ENCODE measurements around the gene EFHD2.
"Not testable (repeated sequence)": the region's sequence is repeated elsewhere in the genome, so short reads cannot be mapped to it uniquely, and the experiment has no call there.

Gene EFHD2

DNA sequence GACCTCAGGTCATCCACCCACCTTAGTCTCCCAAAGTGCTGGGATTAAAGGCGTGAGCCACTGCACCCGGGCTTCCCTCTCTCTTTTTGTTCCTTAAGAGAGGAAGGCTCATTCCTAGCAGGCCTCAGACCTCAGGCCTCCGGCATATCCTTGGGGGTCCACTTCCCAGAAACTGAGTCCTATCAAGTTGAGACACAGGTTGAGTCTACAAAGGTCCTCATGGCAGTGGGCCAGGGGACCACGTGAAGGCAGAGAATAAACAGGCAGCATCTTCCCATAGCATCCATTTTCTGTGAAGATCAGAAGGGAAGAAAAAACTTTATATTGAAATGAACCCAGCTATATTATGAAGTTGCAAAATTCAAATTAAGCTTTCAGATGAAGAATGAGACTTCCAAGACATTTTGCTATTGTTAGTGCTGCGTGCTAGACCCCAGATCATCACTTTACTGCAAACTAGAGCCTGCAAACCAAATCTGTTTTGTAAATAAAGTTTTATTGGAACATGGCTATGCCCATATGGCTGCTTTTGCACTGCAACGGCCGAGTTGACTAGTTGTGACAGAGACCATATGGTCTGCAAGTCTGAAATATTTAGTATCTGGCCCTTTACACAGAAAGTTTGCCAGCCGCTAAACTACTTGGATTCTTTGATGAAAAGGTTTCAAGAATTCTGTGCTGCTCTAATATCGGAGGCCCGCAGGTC lies 43.3 kb downstream of the EFHD2 start:
- DNase-seq (ENCODE audit: low spot score): no peak

DNA sequence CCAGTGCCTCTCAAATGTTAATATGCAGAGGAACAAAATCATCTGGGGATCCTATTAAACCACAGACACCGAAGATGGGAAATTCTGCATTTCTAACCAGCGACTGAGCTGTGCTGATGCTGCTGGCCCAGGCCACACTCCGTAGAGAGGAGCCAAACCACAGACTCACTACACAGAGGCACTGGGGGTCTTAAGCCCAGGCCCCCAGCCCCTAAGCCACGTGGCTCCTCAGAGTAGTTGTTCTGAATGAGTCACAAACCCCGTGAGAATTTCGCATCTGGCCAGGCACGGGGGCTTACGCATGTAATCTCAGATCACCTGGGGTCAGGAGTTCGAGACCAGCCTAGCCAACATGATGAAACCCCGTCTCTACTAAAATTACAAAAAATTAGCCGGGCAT lies 44.0 kb downstream of the EFHD2 start:
- no peak for DNase-seq (ENCODE audit: low spot score)

DNA sequence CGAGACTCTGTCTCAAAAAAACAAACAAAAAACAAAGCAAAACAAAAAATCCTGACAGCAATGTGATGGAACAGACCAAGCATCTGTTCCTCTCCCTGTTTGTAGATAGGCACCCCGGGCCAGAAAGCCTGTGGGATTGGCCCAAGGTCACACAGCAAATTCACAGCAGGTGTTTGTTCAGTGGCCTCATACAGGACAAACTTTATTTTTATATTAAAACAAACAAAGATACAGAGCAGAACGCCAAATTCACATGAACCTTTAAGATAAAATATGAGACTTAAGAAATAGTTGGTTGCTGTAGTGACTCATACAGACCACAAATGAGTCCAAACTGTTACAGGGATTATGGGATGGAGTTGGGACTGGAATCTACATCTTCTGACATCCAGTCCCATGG lies 44.6 kb downstream of the EFHD2 start:
- peak; percentile 44 for DNase-seq (ENCODE audit: low spot score)

DNA sequence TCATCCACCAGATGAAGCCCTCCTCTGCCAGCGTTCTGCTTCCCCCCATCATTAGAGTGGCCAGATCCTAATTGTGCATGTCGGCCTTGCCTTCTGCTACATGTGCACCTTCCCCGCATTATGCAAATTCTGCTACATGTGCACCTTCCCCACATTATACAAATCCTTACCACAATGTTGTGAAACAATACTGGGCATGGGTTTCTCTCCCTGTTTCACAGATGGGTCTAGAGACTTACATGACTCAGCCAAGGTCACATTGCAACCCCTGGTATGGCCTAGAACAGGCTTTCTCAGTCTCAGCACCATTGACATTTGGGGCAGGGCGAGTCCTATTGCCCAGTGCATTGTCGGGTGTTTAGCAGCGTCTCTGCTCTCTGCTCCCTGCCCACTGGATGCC lies 45.8 kb downstream of the EFHD2 start:
- no peak for DNase-seq (ENCODE audit: low spot score)

DNA sequence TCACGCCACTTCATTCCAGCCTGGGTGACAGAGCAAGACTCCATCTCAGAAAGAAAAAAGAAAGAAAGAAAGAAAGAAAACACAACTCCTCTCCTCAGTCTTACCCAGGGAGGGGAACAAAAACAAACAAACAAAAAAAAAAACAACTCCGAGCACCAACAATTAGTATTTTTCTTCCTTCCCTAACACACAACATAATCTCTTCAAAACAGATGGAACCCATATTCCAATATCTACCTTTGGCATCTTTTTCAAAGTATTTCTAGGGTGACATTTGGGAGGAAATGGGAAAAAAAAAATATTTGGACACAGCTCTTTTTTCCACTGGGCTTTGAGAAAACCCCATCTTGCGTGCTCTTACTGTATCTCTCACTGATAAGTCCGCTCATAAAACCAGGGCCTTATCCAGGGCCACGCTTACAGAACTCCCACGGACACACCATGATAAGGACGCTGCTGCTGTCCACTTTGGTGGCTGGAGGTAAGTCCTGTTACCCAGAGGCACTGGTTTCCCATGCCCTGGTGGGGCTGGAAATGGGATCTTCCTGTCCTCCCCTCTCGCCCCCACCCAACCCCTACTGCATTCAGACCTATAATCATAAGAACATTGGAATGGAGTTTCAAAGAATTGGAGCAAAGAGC lies 46.7 kb downstream of the EFHD2 start, which contains the start of gene CELA2A:
Gene CELA2A, plus strand, starts transcription at position 420 of the 642 bp plus-strand sequence. Its CDS starts 22 bp downstream, at position 442.
- DNase-seq (ENCODE audit: low spot score): no peak

DNA sequence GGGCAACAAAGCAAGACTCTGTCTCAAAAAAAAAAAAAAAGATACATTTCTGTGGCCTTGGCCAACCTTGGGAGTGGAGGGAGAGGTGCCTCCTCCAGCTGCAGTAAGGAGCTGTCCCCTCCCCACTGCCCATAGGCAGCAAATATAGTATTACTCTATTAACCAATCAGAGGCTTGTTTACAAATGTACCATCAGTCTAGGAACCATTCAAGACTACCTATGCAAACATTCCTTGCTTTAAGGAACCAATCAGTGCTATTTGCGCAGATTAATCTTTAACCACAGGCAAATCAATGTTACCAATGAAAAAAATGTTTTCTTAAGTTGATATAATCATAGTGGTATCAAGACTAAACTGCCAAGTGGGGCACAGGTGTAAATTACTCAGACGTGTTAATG lies 47.9 kb downstream of the EFHD2 start:
- DNase-seq (ENCODE audit: low spot score): no peak

DNA sequence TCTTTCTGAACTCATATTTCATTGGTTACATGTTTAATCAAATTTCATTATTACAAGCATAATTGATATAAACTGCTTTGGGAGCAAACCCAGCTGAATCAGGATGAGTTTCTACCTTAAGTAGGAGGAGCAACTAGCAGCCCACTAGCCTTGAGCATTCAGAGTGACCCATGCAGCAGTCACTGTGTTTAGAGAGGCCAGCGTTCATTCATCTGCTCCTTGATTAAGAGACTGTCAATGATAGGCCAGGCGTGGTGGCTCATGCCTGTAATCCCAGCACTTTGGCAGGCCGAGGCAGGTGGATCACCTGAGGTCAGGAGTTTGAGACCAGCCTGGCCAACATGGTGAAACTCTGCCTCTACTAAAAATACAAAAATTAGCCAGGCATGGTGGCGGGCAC lies 48.7 kb downstream of the EFHD2 start:
- DNase-seq (ENCODE audit: low spot score): not testable (repeated sequence)

DNA sequence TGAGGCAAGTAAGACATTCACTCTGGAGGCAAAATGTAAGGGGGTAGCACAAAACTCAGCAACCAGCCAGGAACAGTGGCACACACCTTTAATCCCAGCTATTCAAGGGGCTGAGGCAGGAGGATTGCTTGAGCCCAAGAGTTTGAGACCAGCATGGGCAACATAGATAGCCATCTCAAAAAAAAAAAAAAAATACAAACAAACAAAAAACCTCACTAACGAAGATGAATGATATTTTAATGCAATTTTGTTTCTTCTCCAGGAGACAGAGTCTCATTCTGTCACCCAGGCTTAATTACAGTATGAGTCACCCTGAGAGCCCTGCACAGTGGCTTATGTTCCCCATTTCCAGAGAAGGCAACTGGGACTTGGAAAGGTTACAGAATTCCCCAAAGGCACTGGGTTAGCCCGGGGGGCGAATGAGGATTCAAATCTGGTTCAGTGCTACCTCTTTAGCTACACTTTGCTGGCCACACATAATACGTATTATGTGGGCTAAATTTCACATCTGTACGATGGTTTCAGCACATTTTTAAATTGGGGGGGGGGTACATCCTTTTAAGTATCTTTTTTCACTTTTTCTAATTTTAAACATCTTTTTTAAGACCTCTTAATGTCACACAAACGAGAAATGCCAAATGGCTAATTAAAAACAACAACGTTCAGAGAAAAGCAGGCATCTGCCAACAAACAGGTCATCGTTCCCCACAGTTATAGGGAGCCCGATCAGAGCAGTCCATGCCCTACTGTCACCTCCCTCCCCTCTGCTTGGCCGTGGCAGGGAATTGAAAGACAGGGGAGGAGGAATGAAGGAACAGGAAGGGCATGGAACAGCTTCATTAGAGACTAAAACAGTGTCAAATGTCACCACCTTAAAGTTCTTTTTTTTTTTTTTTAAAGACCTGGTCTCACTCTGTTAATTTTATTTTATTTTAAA lies 50.4 kb downstream of the EFHD2 start:
- no peak for DNase-seq (ENCODE audit: low spot score)

DNA sequence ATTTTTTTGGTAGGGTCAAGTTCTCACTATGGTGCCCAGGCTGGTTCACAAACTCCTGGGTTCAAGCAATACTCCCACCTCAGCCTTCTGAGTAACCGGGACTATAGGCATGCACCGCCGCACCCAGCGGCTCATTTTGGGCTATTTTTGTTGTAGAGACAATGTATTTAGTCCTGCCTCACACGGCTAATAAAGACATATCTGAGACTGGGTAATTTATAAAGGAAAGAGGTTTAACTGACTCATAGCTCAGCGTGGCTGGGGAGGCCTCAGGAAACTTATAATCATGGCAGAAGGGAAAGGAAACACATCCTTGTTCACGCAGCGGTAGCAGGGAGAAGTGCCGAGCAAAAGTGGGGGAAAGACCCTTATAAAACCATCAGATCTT lies 51.0 kb downstream of the EFHD2 start:
- no peak for DNase-seq (ENCODE audit: low spot score)

DNA sequence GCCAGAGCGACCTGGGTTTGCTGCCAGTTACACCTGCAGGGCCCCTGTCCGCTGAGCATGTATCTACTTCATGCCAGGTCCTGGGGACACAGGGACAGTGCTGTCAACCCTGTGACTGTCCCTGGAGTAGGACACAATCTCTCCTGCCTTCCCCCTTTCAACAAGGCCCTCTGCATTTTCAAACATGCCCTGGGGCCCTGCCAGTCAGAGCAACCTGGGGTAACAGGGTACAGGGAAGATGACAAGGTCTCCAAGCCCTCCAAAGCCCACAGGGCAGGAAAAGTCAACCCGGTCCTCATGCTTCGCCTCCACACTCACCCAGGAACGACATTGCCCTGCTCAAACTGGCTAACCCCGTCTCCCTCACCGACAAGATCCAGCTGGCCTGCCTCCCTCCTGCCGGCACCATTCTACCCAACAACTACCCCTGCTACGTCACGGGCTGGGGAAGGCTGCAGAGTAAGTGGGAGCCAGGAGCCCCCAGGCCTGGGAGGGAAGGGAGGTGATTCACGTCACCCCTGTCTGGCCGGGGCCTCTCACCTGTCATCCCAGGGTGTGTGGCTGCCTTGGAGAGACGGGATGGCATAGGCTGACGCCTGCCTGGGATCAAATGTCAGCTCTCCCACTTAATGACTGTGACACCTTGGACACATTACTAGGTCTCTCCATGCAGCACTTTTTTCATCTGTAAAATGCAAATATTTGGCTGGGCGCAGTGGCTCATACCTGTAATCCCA lies 53.5 kb downstream of the EFHD2 start:
- DNase-seq (ENCODE audit: low spot score): not testable (repeated sequence)

DNA sequence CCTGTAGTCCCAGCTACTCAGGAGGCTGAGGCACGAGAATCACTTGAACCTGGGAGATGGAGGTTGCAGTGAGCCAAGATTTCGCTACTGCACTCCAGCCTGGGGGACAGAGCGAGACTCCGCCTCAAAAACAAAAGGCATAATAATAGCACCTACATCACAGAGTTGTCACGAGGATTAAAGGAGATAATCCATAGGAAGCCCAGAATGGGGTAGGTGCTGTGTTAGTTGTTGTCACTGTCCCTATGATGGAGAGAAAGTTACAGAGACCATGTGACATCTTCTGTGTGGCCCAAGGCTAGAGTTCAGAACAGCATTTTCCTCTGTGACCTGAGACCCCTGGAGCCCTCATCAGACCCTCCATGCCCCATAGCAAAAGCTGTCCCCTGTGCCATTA lies 54.2 kb downstream of the EFHD2 start:
- DNase-seq (ENCODE audit: low spot score): not testable (repeated sequence)

DNA sequence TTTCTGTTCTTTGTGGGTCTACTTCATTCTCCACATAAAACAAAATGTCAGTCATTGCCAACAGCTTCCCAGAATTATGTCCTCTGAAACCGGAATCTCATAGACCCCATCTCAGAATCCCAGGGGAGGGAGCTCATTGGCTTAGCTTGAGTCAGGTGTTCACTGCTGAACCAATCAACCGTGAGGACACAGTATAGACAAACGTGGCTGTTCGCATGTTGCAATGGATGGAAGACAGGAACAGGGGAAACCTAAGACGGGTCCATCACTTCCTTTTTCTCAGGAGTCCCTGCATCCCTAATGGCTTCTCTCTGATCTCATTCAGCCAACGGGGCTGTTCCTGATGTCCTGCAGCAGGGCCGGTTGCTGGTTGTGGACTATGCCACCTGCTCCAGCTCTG lies 56.0 kb downstream of the EFHD2 start:
- DNase-seq (ENCODE audit: low spot score): no peak

DNA sequence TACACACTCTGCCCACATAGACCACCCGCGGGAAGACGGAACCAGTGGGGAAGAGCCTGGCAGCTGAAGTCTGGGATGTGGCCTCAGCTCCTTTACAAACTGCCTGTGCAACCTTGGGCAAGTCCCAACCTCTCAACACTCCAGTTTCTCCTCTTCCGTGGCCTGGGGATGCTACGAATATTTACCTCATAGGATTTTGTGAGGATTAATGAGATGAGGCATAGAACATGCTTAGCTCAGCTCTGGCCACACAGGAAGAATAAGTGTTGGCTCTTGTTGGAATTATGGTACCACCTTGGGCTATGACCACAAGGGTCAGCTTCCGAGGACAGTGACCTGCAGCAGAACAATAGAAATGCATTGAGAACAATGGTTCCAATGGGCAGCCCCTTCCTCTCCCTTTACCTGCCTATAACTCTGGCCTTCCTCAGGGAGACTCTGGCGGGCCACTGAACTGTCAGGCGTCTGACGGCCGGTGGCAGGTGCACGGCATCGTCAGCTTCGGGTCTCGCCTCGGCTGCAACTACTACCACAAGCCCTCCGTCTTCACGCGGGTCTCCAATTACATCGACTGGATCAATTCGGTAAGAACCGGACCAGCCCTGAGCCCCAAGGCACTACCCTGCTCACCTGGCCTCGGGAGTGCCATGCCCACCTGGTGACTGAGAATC lies 57.4 kb downstream of the EFHD2 start:
- DNase-seq (ENCODE audit: low spot score): not testable (repeated sequence)

DNA sequence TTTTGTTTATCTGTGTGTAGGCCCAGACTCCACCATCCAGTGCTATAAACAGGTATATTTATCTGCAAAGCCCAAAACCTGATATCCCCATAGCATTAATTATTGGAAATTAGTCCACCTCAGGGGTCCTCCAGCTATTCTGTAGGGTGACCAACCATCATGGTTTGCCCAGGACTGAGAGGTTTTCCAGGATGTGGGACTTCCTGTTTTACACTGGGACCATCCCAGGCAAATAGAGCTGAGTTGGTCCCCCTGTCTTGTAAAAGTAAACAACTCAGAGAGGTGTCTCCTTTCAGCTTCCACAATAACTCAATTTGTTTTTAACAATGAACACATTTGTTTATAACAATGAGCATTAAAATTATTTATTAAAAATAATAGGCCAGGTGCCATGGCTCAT lies 58.5 kb downstream of the EFHD2 start:
- no peak for DNase-seq (ENCODE audit: low spot score)

DNA sequence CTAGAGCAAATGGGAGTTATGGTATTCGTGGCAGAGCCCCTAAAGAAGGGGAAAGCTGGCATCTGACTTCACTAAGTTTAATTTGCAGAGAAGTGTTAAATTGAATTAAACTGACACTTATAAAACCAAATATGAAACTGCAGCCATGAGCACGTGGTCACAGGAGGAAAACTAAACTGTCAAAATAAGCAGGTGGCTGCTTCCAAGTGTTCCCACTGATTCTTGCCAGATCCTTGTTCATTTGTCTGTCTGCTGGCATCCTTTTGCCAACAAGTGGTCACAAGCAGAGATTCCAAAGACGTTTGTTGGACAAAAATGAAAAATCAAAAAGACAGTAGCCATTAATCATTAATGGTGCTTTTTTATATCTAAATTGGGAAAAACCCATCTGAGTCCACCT lies 59.7 kb downstream of the EFHD2 start:
- DNase-seq (ENCODE audit: low spot score): no peak

DNA sequence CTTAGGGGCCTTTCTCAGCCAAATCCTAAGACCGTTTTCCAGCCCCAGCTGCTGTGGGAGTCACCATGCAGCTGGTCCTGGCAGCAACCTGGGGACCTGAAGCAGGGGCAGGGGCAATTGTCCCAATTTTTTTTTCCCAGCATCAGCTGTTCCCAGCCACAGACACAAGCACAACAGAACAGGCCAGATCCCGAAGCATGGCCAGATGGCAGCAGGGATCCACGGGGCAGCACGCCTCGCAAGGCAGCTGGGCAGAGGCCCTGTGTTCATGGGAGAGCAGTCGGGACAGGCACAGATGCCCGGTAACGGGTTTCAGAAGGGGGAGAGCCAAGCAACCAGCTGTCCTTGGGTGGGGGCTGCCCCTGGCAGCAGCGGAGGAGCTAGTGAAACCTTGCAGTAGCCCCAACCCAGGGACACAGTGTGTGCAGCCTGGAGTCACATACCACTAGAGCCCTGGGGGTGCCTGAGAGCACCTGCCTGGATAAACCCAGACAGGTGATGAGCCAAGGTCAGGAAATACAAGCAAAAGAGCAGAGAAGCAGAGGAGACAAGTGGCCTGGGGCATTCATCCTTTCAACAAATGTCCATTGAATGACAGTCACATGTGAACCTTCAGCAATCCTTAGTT lies 60.2 kb downstream of the EFHD2 start:
- DNase-seq (ENCODE audit: low spot score): not testable (repeated sequence)

DNA sequence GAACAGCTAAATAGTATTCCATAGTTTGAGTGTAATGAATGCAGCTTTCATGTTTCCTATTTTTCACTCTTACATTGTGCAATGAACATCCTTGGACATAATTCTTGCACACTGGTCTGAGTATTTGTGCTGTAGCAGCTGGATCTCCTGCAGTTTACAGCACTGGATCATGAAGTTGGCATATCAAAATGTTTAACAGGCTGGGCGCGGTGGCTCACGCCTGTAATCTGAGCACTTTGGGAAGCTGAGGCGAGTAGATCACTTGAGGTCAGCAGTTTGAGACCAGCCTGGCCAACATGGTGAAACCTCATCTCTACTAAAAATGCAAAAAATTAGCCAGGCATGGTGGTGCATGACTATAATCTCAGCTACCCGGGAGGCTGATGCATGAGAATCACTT lies 61.4 kb downstream of the EFHD2 start:
- not testable (repeated sequence) for DNase-seq (ENCODE audit: low spot score)

DNA sequence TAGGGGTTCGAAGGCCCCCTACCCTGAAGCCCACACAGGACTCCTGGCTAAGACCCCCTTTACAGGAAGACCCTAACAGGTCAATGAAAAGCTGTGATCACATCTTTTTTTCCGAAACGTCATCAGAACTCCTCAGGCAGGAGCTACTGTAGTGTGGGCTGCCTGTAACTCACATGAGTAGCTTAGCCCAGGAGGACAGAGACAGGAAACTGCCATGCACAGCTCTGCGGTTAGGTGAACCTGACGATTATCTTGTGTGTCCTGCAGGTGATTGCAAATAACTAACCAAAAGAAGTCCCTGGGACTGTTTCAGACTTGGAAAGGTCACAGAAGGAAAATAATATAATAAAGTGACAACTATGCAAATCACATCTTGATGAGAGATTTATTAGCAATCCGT lies 62.0 kb downstream of the EFHD2 start:
- DNase-seq (ENCODE audit: low spot score): not testable (repeated sequence)

DNA sequence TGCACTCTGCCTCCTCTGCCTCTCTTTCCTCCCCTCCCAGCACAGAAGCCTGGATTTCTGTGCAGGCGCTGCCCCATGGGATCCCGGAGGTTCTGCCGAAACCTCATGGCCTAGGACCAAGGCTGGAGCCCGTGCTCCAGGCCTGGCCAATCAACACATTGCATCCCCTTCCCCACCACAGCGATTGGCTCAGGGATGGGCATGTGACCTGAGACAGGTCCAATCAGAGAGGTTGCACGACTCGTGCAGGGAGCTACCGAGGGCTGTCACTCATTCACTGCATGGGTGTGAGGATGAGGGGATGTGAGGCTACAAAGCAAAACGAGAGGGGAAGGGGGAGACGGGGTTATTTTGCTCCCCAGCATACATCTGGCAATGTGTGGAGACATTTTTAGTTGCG lies 62.9 kb downstream of the EFHD2 start:
- DNase-seq (ENCODE audit: low spot score): no peak

DNA sequence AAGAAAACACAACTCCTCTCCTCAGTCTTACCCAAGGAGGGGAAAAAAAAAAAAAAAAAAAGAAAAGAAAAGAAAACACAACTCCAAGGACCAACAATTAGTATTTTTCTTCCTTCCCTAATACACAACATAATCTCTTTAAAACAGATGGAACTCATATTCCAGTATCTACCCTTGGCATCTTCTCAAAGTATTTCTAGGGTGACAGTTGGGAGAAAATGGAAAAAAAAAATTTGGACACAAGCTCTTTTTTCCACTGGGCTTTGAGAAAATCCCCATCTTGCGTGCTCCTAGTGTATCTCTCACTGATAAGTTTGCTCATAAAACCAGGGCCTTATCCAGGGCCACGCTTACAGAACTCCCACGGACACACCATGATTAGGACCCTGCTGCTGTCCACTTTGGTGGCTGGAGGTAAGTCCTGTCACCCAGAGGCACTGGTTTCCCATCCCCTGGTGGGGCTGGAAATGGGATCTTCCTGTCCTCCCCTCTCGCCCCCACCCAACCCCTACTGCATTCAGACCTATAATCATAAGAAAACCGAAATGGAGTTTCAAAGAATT lies 66.1 kb downstream of the EFHD2 start, which contains the start of gene CELA2B:
Gene CELA2B, plus strand, starts transcription at position 353 of the 563 bp plus-strand sequence. Its CDS starts 22 bp downstream, at position 375.
- no peak for DNase-seq (ENCODE audit: low spot score)
